ELF-1 (cell line): Measurements from ENCODE around the gene HADHA.
A peak's percentile ranks its signal among the peaks of the same experiment; 100 is the strongest.

Experiments used
- DNase-seq: peaks from one replicate; pipeline ENCODE4 v3.0.0-alpha.2; 2016; ENCODE audit warnings: low read depth, low spot score

Gene HADHA

DNA sequence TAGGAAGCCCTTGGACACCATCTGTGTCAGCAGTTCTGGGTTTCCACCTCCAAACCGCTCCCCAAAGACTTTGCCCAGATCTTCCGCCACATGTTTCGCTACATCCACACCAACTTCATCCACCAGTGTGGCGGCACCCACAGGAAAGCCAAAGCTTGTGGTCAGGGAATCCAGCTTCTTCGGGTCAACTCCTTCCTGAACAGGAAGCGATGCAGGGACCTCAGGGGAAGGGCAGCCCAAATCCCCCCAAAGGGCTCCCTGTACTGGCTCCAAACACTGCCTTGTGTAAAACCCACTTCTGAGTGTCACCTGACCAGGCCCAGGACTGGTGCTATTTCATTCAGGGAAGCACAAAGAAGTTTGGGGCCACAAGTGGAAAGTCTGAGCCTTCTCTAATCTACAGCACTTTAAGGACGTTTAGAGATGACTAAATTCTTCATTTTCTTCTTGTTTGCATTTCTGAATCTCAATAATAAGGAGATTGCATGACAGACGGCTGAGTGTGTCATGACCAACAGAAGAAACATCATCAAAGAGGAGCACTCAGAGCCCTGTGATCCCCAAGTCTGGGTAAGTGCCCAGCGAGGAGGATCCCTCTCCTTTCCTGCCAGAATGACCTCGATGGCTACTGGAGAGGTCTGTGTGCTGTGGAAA lies 50.7 kb downstream of the HADHA start:
- DNase-seq, result no peak

DNA sequence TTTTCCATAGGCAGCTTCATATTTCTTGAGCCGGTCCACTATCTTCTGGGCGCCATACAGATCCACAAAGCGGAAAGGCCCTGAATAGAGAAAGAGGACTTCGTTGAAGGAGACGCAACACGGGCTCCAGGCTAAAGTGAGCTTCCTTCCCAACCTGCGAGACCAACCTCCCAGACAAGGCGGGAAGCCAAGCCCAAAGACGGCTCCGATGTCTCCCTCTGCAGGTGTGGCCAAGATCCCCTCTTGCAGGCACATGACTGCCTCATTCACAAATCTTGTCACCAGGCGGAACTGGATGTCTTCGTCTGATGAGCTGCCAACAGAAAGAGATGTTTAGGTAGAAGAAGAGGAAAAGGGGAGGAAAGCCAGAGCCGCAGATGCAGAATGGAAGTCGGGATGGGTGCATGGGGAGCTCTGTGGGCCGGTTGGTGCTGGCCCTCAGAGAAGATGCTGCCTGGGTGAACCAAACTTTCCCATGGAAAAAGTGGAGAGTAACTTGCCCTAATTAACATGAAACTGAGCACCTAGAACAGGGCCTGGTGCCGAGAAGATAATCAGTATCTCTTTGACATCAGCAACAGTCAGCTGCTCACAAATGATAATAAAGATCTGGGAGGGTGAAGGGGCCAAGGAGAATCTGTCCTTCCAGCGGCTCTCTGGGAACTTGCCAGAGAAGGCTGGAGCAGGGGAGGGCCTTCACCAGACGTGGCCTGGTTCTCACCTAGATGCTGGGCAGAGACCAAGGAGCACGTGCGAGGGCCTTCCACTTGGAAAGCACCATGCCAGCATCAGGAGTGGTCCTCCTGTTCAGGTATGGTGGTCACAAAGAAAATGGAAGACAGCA lies 52.9 kb downstream of the HADHA start:
- no peak for DNase-seq

DNA sequence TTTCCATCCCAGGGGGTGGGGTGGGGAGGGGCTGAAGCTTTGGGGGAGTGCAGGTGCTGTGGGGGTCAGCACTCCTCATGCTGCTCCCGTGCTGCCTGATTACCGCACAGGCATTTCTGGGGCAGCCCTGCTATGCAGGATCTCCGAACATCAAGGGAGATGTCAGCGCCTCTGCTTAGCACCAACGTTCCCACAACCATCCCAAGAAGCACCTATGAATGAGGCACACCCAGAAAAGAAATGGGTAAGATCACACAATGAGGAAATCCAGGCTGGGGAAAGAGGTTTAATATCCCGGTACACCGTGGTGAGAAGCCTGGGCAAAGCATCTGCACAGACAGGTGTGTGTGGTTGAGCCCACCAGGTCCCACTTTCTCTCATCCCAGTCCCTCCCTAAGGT lies 54.1 kb downstream of the HADHA start:
- no peak for DNase-seq

DNA sequence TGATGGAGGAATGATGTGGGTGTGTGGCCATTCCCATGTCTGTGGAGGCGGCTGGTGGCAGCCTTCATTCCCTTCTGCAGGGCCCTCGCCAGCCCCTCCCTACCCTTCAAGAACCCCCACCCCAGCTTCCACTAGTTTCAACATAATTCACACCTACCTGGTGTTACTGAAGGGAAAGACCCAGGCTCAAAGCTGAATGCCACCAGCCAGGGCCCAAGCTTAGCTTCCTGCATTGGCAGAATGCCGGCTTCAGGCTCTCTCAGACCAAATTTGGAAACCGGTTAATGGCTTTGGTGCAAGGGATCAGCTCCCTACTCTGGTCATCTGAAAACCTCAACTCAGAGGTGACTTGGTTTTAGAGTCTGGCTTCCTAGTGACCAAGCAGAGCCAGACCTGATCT lies 54.7 kb downstream of the HADHA start:
- DNase-seq, result no peak

DNA sequence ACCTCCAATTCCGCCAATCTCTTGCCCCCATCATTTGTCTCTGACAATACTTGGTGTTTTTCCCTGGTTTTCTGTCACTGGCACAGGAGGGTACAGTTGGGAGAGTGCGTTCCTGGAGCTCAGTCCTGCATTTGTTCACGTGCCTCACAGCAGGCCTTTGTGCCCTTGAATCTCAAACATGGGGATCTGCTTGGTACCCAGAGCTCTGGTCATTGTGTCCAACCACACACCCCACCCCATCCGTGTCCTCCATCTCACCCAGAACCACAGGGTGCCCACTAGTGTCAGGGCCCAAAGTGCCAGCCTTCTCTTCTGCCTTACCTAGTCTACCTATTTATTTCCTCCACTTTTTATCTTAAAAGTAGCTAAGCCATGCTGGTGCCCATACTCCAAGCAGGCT lies 55.3 kb downstream of the HADHA start:
- no peak for DNase-seq

DNA sequence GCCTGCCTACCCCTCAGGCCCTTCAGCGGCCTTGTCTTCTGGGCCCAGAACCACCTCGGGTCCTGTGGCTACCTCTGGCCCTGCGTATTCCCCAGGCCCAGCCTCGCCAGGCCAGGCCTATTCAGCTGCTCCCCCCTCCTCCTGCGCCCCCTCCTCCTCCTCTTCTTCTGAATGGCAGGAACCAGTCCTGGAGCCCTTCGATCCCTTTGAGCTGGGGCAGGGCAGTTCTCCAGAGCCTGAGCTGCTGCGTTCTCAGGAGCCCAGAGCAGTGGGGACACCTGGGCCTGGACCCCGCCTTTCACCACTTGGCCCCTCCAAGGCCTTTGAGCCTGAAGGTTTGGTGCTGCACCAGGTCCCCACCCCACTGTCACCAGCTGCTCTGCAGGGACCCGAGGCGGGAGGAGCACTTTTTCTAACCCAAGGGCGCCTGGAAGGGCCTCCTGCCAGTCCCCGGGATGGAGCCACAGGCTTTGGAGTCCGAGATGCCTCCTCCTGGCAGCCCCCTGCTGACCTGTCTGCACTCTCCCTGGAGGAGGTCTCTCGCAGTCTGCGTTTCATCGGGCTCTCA lies 56.8 kb downstream of the HADHA start:
- DNase-seq, result no peak

DNA sequence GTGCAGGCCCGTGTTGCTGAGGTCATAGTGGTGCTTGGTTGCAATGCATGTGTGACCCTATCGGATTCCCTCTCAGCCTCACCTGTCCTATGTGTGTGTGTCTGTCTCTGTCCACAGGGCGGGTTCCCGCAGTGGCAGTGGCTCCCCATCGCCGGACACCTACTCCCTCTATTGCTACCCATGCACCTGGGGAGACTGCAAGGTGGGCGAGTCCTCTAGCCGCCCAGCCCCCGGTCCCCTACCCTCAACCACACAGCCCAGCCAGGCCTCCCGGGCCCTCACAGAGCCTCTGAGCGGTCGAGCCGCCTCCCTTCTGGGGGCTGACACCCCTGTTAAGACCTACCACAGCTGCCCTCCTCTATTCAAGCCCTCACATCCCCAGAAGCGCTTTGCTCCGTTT lies 57.3 kb downstream of the HADHA start:
- no peak for DNase-seq

DNA sequence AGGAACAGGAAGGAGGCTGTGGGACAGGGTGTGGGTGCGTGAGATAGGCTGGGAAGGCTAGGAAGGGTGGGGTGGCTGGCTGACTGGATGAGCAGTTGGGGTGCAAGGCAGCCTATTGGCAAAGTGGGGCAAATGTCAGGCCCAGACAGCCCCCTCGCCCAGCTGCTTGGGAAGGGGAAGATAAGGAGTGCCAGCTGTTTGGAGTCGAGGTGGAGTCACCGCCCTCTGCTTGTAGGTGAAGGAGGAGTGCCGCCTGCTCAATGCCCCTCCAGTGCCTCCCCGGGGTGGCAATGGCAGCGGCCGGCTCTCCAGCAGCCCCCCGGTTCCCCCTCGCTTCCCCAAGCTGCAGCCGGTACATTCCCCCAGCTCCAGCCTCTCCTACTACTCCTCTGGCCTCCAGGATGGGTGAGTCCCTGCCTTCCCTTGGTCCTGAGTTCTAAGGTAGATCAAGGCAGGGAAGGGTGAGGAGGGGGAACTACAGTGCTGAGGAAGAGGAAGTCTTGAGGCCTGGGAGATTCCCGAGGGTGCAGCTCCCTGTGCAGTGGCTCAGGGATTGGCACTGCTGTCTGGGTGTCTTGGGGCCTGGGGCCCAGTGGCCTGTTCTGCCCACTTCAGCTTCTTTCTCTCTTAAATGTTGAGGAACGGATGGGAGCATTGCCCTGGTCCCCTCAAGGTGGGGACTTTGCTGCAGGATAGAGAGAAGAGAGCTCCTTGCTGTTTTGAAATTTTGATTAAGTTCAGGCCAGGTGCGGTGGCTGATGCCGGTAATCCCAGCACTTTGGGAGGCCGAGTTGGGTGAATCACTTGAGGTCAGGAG lies 58.3 kb downstream of the HADHA start:
- no peak for DNase-seq

DNA sequence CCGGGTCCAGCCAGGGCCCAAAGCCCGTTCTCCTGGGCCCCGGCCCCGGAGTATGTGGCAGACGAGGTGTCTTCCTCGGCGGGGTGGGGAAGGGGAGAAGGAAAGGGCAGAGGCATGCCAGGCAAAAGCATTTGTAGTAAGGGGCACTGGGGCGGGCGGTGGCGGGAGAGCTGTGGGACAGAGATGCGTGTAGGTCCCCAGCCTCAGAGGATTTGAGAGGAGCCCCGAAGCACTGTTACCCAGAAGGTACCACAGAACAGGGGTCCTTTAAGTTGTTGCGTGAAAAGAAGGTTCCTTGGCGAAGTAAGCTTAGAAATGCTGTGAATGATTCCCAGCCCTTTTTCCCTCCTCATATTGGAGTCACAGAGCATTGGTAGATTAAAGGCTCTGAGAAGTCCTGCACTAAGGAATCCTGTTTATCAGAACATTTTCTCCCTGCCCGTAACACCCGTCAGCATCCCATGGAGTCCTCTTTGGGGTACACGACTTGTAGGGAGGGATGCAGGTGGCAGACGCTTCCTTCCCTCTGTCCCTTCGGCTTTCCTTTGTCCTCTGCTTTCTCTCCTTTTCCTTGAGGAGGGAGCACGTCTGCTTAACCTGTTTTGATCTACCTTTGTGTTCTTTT lies 59.0 kb downstream of the HADHA start:
- DNase-seq, result no peak

DNA sequence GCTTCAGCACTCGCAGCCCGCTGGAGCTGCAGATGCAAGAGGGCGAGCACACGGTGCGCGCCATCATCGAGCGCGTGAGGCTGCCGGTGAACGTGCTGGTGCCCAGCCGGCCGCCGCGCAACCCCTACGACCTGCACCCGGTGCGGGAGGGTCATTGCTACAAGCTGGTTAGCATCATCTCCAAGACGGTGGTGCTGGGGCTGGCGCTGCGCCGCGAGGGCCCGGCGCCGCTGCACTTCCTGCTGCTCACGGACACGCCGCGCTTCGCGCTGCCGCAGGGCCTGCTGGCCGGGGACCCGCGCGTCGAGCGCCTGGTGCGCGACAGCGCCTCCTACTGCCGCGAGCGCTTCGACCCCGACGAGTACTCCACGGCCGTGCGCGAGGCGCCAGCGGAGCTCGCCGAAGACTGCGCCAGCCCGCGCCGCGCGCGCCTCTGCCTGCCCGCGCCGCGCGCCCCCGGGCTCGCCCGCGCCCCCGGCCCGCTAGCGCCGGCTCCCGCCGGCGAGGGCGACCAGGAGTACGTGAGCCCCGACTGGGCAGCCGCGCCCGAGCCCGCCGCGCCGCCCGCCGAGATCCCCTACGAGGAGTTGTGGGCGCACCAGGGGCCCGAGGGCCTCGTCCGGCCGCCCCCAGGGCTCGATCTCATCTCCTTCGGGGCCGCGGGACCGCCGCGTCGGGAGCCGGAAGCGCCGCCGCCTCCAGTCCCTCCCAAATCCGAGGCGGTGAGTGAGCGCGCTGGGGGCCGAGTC lies 59.7 kb downstream of the HADHA start:
- peak; percentile 83 for DNase-seq

DNA sequence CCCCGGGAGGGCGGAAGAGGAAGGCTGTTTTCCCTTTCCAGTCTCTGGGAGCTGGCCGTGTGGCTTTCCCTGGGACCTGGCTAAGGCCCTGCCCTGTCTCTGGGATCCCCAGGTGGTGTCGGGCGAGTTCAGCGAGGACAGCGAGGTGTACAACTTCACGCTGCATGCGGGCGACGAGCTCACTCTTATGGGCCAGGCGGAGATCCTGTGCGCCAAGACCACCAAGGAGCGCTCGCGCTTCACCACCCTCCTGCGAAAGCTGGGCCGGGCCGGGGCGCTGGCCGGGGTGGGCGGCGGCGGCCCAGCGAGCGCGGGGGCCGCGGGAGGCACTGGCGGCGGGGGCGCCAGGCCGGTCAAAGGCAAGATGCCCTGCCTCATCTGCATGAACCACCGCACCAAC lies 60.3 kb downstream of the HADHA start:
- no peak for DNase-seq

DNA sequence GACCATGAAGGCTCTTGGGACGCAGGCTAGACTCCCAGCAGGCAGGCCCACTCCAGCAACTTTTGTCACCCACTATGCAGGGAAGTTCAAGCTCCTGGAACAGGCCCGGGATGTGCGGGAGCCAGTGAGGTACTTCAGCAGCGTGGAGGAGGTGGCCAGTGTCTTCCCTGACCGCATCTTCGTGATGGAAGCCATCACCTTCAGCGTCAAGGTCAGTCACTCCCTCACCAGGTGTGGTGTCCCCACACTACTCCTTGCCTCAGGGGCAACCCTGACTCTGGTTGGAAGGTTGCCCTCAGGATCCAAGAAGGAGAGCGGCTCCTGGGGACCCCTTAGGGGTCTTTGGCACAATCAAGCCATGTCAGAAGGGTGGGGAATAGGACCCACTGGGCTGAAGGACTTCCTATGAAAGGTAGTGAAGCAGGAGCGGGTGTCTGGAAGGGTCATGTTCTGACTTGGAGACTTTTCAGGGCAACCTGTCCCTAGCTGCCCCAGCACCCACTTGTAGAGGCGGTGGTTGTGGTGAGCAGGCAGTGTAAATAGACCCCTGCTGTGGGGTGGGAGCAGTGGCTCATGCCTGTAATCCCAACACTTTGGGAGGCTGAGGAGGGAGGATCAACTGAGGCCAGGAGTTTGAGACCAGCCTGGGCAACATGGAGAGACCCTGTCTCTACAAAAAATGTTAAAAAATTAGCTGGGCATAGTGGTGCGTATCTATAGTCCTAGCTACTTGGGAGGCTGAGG lies 61.4 kb downstream of the HADHA start:
- DNase-seq, result no peak

DNA sequence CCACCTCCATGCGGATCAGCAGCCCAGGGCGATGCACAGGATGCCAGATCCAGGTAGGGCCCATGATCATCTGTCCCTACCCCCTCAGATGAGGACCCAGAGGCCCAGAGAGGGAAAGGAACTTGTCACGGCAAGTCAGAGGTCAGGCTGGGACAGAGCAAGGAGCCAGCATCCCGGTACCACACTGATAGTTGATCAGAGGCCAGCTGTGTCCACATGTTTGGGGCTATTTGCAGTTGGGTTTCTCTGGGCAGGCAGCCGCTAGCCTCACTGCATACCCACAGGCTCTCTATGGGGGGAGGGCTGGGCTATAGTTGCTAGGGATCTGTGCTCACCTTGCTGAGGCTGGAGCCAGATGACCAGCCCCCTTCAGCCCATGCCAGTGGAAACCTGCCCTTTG lies 62.0 kb downstream of the HADHA start:
- DNase-seq, result no peak

DNA sequence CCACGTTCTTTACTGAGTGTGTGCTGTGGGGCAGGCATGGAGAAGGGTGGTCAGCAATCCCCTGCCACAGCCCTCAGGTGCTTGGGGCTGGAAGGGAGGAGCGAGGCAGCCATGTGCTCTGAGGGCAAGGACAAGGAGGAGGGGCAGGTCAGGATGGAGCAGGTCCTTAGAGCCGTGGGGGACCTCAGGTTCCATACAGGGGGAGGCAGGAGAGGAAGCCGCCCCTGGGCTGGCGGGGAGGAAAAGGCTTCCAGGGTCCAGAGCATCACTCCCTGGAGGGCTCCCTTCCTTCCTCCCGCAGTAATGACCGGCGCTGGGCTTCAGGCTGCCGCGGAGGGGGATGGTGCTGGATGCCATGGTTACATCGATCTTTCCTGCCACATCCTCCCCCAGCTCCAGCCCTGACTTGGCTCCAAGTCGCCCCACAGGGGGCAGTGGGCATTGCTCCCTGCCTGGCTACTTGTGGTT lies 65.0 kb downstream of the HADHA start:
- peak; percentile 52 for DNase-seq

DNA sequence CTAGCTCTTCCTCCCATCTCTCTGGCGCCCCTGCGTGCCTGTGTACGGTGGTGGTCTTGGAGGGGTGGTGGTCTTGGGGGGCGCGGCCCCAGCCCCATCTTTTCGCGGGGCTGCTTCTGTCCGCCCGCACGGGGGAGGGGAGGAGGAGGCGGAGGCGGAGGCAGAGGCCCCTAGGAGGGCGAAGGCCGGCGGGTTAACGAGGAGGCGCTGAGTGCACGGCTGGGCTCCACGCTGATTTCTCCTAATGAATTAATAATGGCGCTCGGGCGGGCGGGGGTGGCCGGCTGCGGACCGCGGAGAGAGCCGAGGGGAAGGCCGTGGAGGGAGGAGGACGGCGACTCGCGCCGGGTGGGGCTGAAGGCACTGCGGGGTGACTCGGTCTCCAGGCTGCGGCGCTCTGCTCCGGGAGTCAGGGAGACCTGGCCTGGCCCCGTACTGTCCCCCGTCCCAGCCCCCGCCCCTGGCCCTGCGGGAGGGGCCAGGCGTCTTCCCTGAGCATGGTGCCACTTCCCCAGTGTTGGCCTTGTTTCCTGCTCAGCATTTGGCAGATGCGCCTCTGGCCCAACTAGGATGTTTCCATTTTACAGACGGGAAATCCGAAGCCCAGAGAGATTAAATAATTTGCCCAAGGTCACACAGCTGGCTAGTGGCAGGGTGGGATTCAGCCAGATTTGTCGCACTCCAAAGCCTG lies 65.5 kb downstream of the HADHA start:
- peak; percentile 53 for DNase-seq

DNA sequence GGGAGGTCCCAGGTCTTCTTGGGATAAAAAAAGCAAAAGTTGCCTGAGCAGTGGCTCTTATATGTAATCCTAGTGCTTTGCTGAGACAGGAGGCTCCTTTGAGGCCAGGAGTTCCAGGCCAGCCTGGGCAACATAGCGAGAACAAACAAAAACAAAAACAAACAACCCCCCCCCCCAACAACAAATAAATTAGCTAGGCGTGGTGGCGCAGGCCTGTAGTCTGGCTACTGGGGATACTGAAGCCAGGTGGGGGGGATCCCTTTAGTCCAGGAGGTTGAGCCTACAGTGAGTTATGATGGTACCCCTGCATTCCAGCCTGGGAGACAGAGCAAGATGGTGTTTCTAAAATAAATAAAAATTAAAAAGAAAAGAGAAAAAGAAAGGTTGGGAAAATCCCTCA lies 66.2 kb downstream of the HADHA start:
- no peak for DNase-seq

DNA sequence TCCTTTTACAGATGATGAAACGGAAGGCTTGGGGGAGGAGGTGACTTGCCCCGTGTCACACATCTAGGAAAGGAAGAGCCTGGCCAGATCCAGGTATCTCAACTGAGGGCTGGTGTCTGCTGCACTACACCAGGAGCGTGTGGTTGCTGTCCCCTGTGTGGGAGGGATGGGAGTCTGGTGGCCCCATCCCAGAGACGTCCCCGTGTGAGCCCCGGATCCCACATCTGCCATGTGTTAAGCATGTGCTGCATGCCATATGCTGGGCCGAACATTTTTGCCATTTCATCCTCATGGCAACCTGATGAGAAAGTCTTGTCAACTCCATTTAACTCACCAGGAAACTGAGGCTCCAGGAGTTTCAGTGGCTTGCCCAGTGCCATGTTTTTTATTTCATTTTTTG lies 67.3 kb downstream of the HADHA start:
- DNase-seq, result no peak

DNA sequence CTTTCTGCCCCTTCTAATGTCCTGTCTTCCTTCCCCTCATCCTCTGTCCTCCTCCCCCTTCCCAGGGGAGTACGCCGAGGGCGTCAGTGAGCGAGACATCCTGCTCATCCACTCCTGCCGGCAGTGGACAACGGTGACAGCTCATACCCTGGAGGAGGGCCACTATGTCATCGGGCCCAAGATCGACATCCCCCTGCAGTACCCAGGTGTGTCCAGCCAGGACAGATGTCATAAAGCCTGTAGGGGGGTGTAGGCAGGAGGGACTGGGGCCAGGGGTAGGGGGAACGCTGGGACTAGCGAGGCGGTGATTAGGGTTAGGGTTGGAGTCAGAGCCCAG lies 68.2 kb downstream of the HADHA start:
- DNase-seq, result peak; percentile 64

DNA sequence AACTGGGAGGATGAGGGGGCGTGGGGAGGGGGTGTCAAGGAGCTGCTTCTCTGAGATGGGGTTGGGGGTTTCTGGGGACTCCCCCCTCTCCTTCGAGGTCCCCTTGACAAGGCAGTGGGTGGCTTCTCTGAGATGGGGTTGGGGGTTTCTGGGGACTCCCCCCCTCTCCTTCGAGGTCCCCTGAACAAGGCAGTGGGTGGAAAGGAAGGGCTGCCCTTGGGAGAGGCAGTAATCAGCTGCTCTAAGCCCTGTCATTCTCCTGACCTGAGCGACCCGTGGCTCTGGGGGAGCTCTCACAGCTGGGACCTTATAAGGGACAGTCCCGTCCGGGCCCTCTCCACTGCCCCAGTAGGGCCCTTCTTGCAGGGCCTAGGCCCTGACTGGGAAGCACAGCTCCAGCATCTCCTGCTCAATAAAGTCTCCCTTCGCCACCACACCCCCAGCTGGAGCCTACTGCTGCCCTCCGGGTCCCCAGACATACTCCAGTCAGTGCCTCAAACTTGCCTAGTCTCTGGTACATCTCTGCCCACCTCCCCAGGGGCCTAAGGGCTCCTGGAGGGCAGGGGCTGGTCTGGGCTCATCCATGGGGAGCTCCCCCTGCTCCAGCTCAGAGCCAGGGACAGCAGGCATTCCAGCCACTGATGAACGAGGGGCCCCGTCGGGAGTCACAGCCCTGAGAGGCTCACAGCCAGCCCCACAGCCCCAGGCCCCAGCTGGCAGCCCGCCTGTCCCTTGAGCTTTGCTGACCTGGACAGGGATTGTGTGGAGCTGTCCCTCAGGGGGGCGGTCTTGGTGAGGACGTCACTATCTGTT lies 68.8 kb downstream of the HADHA start:
- no peak for DNase-seq
